Neural crest cell (in vitro differentiated cells): ENCODE data around the gene OXGR1. TPM values are rescaled to one million over a fixed set of nuclear protein-coding genes. Genes with fewer than 3 reads are reported as not detected.
"Not testable (repeated sequence)": the region's sequence is repeated elsewhere in the genome, so short reads cannot be mapped to it uniquely, and the experiment has no call there.

Source experiments
- DNase-seq: peaks from one replicate; pipeline ENCODE4 v3.0.0; 2021; ENCODE audit warnings: low read depth, mixed read lengths, low spot score
- H3K27ac Mint-ChIP-seq: one replicate; pipeline ENCODE4 v1.8.0; 2021; ENCODE audit warnings: mild to moderate bottlenecking, mixed read lengths; ENCODE audit not compliant: unreplicated experiment
- H3K27me3 Mint-ChIP-seq: 2 replicates; pipeline ENCODE4 v1.8.0; 2021; ENCODE audit warnings: low read depth, mild to moderate bottlenecking, mixed read lengths
- H3K36me3 Mint-ChIP-seq: 2 replicates; pipeline ENCODE4 v1.8.0; 2021; ENCODE audit warnings: low read depth, mild to moderate bottlenecking, mixed read lengths
- H3K4me1 Mint-ChIP-seq: 2 replicates; pipeline ENCODE4 v1.8.0; 2021; ENCODE audit warnings: mixed read lengths
- H3K4me3 Mint-ChIP-seq: one replicate; pipeline ENCODE4 v1.8.0; 2021; ENCODE audit warnings: mild to moderate bottlenecking, mixed read lengths
- H3K9me3 Mint-ChIP-seq: 2 replicates; pipeline ENCODE4 v1.8.0; 2021; ENCODE audit warnings: mixed read lengths
- total RNA-seq: library from RNA; stranded (reverse); gene quantifications from 2 replicates; pipeline ENCODE4 v1.2.1, GENCODE V29; 2021
- TF ChIP-seq, protein P1 (sequence below): fragments of 200-600 bp; sonication (generic); conservative IDR thresholded peaks from 2 replicates; pipeline ENCODE4 v1.5.0; 2021; ENCODE audit warnings: antibody characterized with exemption, mild to moderate bottlenecking

Gene OXGR1
- total RNA-seq, 1 donor from 2014 or later, result 0.42 TPM

DNA sequence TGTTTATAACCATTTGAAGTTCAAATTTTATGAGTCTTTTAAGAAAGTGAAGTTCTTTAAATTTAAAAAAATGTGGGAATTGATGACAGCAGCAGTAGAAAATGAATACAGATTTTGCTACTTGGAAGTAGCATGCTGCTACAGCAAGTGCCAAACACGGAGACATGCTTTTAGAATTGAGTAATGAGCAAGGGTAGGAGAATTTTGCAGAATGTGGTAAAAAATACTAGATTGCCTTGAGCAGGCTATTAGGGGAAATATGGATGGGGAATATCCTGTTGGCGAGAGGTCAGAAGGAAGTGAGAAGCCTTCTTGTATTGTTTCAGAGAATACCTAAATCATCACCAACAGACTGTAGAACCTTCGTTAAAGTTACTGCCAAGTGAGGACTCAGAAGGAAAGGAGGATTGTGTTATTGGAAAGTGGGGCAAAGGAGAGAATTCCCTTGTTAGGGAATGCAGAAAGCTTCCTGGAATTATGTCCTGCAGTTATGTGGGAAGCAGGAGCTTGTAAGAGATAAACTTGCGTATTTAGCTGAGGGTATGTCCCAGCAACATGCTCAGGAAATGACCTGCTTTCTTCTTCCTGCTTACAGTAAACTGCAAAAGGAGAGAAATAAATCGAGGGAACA lies 32.4 kb upstream of the OXGR1 start:
- H3K4me3 Mint-ChIP-seq, result no peak overlapping the region
- peaks cover 9% of the 10 kb centered on the region for H3K9me3 Mint-ChIP-seq

DNA sequence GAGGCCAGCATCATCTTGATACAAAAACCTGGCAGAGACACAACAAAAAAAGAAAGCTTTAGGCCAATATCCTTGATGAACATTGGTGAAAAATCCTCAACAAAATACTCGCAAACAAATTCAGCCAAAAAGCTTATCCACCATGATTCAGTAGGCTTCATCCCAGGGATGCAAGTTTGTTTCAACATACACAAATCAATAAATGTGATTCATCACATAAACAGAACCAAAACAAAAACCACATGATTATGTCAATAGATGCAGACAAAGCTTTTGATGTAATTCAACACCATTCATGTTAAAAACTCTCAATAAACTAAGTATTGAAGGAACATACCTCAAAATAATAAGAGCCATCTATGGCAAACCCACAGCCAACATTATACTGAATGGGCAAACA lies 29.5 kb upstream of the OXGR1 start:
- H3K4me1 Mint-ChIP-seq, DNase-seq, H3K9me3 Mint-ChIP-seq, H3K4me3 Mint-ChIP-seq, H3K36me3 Mint-ChIP-seq, H3K27ac Mint-ChIP-seq: not testable (repeated sequence)
- H3K27me3 Mint-ChIP-seq, result peaks cover 22% of the 10 kb centered on the region

More for the DNA sequence above, 32.4 kb upstream of the OXGR1 start:
- TF ChIP-seq, protein P1, sequence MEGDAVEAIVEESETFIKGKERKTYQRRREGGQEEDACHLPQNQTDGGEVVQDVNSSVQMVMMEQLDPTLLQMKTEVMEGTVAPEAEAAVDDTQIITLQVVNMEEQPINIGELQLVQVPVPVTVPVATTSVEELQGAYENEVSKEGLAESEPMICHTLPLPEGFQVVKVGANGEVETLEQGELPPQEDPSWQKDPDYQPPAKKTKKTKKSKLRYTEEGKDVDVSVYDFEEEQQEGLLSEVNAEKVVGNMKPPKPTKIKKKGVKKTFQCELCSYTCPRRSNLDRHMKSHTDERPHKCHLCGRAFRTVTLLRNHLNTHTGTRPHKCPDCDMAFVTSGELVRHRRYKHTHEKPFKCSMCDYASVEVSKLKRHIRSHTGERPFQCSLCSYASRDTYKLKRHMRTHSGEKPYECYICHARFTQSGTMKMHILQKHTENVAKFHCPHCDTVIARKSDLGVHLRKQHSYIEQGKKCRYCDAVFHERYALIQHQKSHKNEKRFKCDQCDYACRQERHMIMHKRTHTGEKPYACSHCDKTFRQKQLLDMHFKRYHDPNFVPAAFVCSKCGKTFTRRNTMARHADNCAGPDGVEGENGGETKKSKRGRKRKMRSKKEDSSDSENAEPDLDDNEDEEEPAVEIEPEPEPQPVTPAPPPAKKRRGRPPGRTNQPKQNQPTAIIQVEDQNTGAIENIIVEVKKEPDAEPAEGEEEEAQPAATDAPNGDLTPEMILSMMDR, result no peak
- no peak for DNase-seq
- Mint-ChIP-seq H3K27me3 (peaks cover 6% of the 10 kb centered on the region), H3K36me3 (no peaks in the 10 kb centered on the region), H3K27ac (no peak overlapping the region), H3K4me1 (no peaks in the 10 kb centered on the region)

DNA sequence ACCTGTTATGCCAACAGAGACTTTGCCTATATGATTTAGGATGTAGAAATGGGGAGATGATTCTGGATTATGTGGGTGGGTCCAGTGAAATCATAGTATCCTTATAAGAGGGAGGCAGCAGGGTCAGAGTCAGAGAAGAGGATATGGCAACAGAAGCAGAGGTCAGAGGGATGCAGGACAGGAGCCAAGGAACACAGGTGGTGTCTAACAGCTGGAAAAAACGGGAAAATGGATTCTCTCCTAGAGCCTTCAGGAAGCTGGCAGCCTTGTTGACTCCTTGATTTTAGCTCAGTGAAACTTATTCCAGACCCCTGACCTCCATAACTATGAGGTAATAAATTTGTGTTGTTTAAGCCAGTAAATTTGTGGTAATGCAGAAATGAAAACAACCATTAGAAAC lies 28.8 kb upstream of the OXGR1 start:
- H3K4me1 Mint-ChIP-seq, result peaks cover 2% of the 10 kb centered on the region
- no peaks in the 10 kb centered on the region for H3K36me3 Mint-ChIP-seq
- H3K27me3 Mint-ChIP-seq, result peaks cover 26% of the 10 kb centered on the region
- peaks cover 5% of the 10 kb centered on the region for H3K9me3 Mint-ChIP-seq
- TF ChIP-seq, protein P1, result no peak
- no peak overlapping the region for H3K27ac Mint-ChIP-seq
- no peak overlapping the region for H3K4me3 Mint-ChIP-seq
- no peak for DNase-seq

DNA sequence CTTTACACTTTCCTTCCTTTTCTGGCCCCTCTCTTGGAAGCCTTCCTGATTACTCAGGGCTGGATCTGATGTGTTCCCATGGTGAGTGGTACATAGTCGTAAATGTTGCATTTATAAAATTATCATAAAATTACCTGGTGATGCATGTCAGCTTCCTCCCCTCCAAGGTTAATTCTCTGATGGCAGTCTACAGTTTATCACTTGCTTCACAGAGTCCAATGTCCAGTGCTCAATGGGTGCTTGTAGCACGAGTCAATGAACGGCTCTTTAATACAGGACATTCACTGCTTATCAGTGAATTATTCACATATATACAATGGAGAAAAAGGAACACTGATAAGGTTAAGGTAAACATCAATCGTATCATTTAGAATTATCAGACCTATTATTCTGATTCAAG lies 27.0 kb upstream of the OXGR1 start:
- Mint-ChIP-seq H3K27ac (no peak overlapping the region), H3K27me3 (peaks cover 28% of the 10 kb centered on the region), H3K9me3 (peaks cover 5% of the 10 kb centered on the region), H3K36me3 (no peaks in the 10 kb centered on the region), H3K4me3 (no peak overlapping the region), H3K4me1 (peaks cover 4% of the 10 kb centered on the region)
- no peak for DNase-seq
- TF ChIP-seq, protein P1, result no peak

DNA sequence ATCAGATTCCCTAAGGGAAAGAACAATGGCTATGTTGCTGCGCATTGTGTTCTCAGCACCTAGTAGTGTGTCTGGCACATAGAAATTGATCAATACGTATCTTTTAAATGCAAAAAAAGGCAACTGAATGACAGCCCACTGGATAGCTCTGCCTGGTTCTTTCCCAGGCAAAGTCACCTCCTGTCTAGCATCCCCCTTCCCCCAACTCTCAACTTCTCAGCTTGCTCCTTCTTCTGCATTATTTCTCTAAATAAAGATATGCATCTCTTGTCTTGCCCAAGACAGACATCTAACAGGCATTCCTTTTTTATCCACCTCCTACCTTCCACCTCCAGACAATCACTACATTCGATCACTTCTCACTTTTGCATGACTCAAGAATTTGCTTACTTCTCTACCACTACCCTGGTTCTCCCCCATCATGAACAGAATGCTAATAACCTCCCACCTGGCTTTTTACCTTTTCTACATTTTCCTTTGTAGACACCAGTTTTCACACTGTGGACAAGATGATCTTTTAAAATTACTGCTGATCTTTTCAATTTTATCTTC lies 26.5 kb upstream of the OXGR1 start:
- TF ChIP-seq, protein P1, result no peak
- Mint-ChIP-seq H3K36me3 (no peaks in the 10 kb centered on the region), H3K9me3 (peaks cover 5% of the 10 kb centered on the region), H3K27ac (no peak overlapping the region), H3K27me3 (peaks cover 28% of the 10 kb centered on the region), H3K4me1 (peaks cover 4% of the 10 kb centered on the region), H3K4me3 (no peak overlapping the region)
- DNase-seq, result no peak

DNA sequence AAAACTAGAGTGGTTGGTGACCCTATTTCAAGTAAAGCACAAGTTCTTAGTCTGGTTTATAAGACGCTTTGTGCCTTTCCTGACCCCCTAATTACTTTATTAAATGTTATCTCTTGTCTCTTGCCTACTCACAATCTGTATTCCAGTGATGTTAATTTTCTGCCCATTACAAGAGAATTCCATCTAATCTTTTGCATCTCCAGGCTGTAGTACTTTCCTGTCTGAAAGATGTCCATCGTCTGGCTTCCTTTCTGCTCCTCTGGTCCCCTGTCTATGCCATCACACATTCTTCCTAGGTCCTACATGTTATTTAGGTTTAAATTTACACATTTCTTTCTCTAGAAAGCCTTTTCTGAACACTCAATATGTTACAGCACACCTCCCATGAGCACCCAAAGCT lies 25.9 kb upstream of the OXGR1 start:
- peaks cover 4% of the 10 kb centered on the region for H3K4me1 Mint-ChIP-seq
- no peak overlapping the region for H3K4me3 Mint-ChIP-seq
- H3K27ac Mint-ChIP-seq, result no peak overlapping the region
- peaks cover 28% of the 10 kb centered on the region for H3K27me3 Mint-ChIP-seq
- TF ChIP-seq, protein P1, result no peak
- peaks cover 5% of the 10 kb centered on the region for H3K9me3 Mint-ChIP-seq
- no peaks in the 10 kb centered on the region for H3K36me3 Mint-ChIP-seq
- no peak for DNase-seq
